Mesodermal cell (in vitro differentiated cells): ENCODE measurements around the gene SEC61A1.

Experiments
- H3K27ac ChIP-seq: 2 replicates; pipeline ENCODE4 v1.7.0; 2013; ENCODE audit warnings: mild to moderate bottlenecking, low read depth, low read length, moderate library complexity; ENCODE audit not compliant: severe bottlenecking
- H3K36me3 ChIP-seq: 2 replicates; pipeline ENCODE4 v1.7.1; 2013; ENCODE audit warnings: mild to moderate bottlenecking, low read length, moderate library complexity; ENCODE audit not compliant: control insufficient read depth, insufficient read depth
- H3K4me1 ChIP-seq: one replicate; pipeline ENCODE4 v1.7.1; 2013; ENCODE audit warnings: mild to moderate bottlenecking, low read length; ENCODE audit not compliant: insufficient read depth, control insufficient read depth, poor library complexity, severe bottlenecking
- H3K4me3 ChIP-seq: 2 replicates; pipeline ENCODE4 v1.7.0; 2013; ENCODE audit warnings: low read length, control low read depth, mild to moderate bottlenecking; ENCODE audit not compliant: insufficient read depth, poor library complexity, severe bottlenecking; ENCODE audit errors: extremely low read depth
- H3K9me3 ChIP-seq: 2 replicates; pipeline ENCODE4 v1.7.1; 2013; ENCODE audit warnings: mild to moderate bottlenecking, low read length, moderate library complexity; ENCODE audit not compliant: control insufficient read depth
- WGBS, 2 experiments: methylation state at CpG; one replicate each; pipeline ENCODE4 v1.1.5; 2013; ENCODE audit warnings: missing lambda C conversion rate in 2 of 2; ENCODE audit not compliant: insufficient coverage in 2 of 2; 5-methylcytosine and 5-hydroxymethylcytosine counted together

SEC61A1 gene

GRCh38 chr3:128056258-128056657 is 4.0 kb downstream of the SEC61A1 start:
- no peak overlapping the region for H3K27ac ChIP-seq
- peaks cover 83% of the 10 kb centered on the region for H3K36me3 ChIP-seq
- peaks cover 11% of the 10 kb centered on the region for H3K4me1 ChIP-seq
- 92 to 97% methylated on average over 2 to 4 of the region's 4 CpGs for WGBS, 2 experiments
- H3K4me3 ChIP-seq, result no peak overlapping the region
- H3K9me3 ChIP-seq, result no peaks in the 10 kb centered on the region

GRCh38 chr3:128060473-128061381 is 8.5 kb downstream of the SEC61A1 start:
- Histone ChIP-seq H3K4me3 (no peak overlapping the region), H3K4me1 (no peaks in the 10 kb centered on the region), H3K9me3 (no peaks in the 10 kb centered on the region), H3K27ac (no peak overlapping the region), H3K36me3 (peaks cover 98% of the 10 kb centered on the region)
- WGBS, 2 experiments, result 93 to 97% methylated on average over 7 to 8 of the region's 11 CpGs

- H3K4me3 ChIP-seq, result no peak overlapping the region
- WGBS, 2 experiments, result 79 to 83% methylated on average over 7 of the region's 8 CpGs
- H3K9me3 ChIP-seq, result no peaks in the 10 kb centered on the region
- peaks cover 99% of the 10 kb centered on the region for H3K36me3 ChIP-seq
- no peaks in the 10 kb centered on the region for H3K4me1 ChIP-seq
- no peak overlapping the region for H3K27ac ChIP-seq
Measured at GRCh38 chr3:128062033-128062745, 10.0 kb downstream of the SEC61A1 start.

- H3K4me1 ChIP-seq, result no peaks in the 10 kb centered on the region
- H3K4me3 ChIP-seq, result no peak overlapping the region
- H3K27ac ChIP-seq, result no peak overlapping the region
- peaks cover 99% of the 10 kb centered on the region for H3K36me3 ChIP-seq
- H3K9me3 ChIP-seq, result no peaks in the 10 kb centered on the region
- WGBS, 2 experiments, result 92% methylated on average over 1 of the region's 2 CpGs; no CpG with 5 or more reads in 1 of the 2 experiments
Measured at GRCh38 chr3:128063865-128064264, 11.6 kb downstream of the SEC61A1 start.

GRCh38 chr3:128064962-128065361 is 12.7 kb downstream of the SEC61A1 start:
- no peak overlapping the region for H3K27ac ChIP-seq
- H3K9me3 ChIP-seq, result no peaks in the 10 kb centered on the region
- H3K4me3 ChIP-seq, result no peak overlapping the region
- H3K36me3 ChIP-seq, result peaks cover 98% of the 10 kb centered on the region
- WGBS, 2 experiments, result 97 to 98% methylated on average over 5 to 6 of the region's 6 CpGs
- H3K4me1 ChIP-seq, result no peaks in the 10 kb centered on the region

- no peaks in the 10 kb centered on the region for H3K4me1 ChIP-seq
- H3K27ac ChIP-seq, result no peak overlapping the region
- no peak overlapping the region for H3K4me3 ChIP-seq
- peaks cover 98% of the 10 kb centered on the region for H3K36me3 ChIP-seq
- no peaks in the 10 kb centered on the region for H3K9me3 ChIP-seq
- whole genome bisulfite sequencing, 2 experiments, result 90 to 95% methylated on average over 3 to 4 of the region's 4 CpGs
Measured at GRCh38 chr3:128066114-128066513, 13.9 kb downstream of the SEC61A1 start.

- no peak overlapping the region for H3K27ac ChIP-seq
- H3K4me1 ChIP-seq, result no peaks in the 10 kb centered on the region
- no peaks in the 10 kb centered on the region for H3K9me3 ChIP-seq
- H3K4me3 ChIP-seq, result no peak overlapping the region
- H3K36me3 ChIP-seq, result peaks cover 97% of the 10 kb centered on the region
- 91 to 94% methylated on average over 6 of the region's 9 CpGs for WGBS, 2 experiments
Measured at GRCh38 chr3:128066676-128067075, 14.4 kb downstream of the SEC61A1 start.

GRCh38 chr3:128067489-128067888 is 15.3 kb downstream of the SEC61A1 start:
- H3K27ac ChIP-seq, result no peak overlapping the region
- 91 to 99% methylated on average over 6 to 7 of the region's 7 CpGs for WGBS, 2 experiments

GRCh38 chr3:128068156-128068620 is 16.0 kb downstream of the SEC61A1 start:
- 83 to 88% methylated on average over 3 to 6 of the region's 8 CpGs for WGBS, 2 experiments
- Histone ChIP-seq H3K9me3 (no peaks in the 10 kb centered on the region), H3K36me3 (peaks cover 97% of the 10 kb centered on the region), H3K4me3 (no peak overlapping the region), H3K4me1 (no peaks in the 10 kb centered on the region), H3K27ac (no peak overlapping the region)

More at GRCh38 chr3:128067489-128067888, 15.3 kb downstream of the SEC61A1 start:
- peaks cover 97% of the 10 kb centered on the region for H3K36me3 ChIP-seq
- no peak overlapping the region for H3K4me3 ChIP-seq
- no peaks in the 10 kb centered on the region for H3K4me1 ChIP-seq
- no peaks in the 10 kb centered on the region for H3K9me3 ChIP-seq

- Histone ChIP-seq H3K36me3 (peaks cover 93% of the 10 kb centered on the region), H3K27ac (no peak overlapping the region), H3K4me3 (no peak overlapping the region), H3K4me1 (no peaks in the 10 kb centered on the region), H3K9me3 (no peaks in the 10 kb centered on the region)
- 92 to 99% methylated on average over 15 of the region's 15 CpGs for WGBS, 2 experiments
Measured at GRCh38 chr3:128069271-128069670, 17.0 kb downstream of the SEC61A1 start.
